Neural crest cell (in vitro differentiated cells): ENCODE results near the gene ADIPOR2. TPM values are rescaled to one million over a fixed set of nuclear protein-coding genes. Genes with fewer than 3 reads are reported as not detected.
A peak's percentile ranks its signal among the peaks of the same experiment; 100 is the strongest.

Experiments
- DNase-seq: peaks from one replicate; pipeline ENCODE4 v3.0.0; 2021; ENCODE audit warnings: low read depth, mixed read lengths, low spot score
- H3K27ac Mint-ChIP-seq: one replicate; pipeline ENCODE4 v1.8.0; 2021; ENCODE audit warnings: mild to moderate bottlenecking, mixed read lengths; ENCODE audit not compliant: unreplicated experiment
- H3K27me3 Mint-ChIP-seq: 2 replicates; pipeline ENCODE4 v1.8.0; 2021; ENCODE audit warnings: low read depth, mild to moderate bottlenecking, mixed read lengths
- H3K36me3 Mint-ChIP-seq: 2 replicates; pipeline ENCODE4 v1.8.0; 2021; ENCODE audit warnings: low read depth, mild to moderate bottlenecking, mixed read lengths
- H3K4me1 Mint-ChIP-seq: 2 replicates; pipeline ENCODE4 v1.8.0; 2021; ENCODE audit warnings: mixed read lengths
- H3K4me3 Mint-ChIP-seq: one replicate; pipeline ENCODE4 v1.8.0; 2021; ENCODE audit warnings: mild to moderate bottlenecking, mixed read lengths
- H3K9me3 Mint-ChIP-seq: 2 replicates; pipeline ENCODE4 v1.8.0; 2021; ENCODE audit warnings: mixed read lengths
- CTCF ChIP-seq: fragments of 200-600 bp; sonication (generic); conservative IDR thresholded peaks from 2 replicates; pipeline ENCODE4 v1.5.0; 2021; ENCODE audit warnings: antibody characterized with exemption, mild to moderate bottlenecking
- total RNA-seq: library from RNA; stranded (reverse); gene quantifications from 2 replicates; pipeline ENCODE4 v1.2.1, GENCODE V29; 2021

Gene ADIPOR2
- total RNA-seq, 1 donor from 2014 or later = 59.4 TPM

- H3K27ac Mint-ChIP-seq = no peak overlapping the region
- peaks cover 27% of the 10 kb centered on the region for H3K4me1 Mint-ChIP-seq
- no peak for TF ChIP-seq CTCF
- H3K9me3 Mint-ChIP-seq = no peaks in the 10 kb centered on the region
- no peak for DNase-seq
- no peaks in the 10 kb centered on the region for H3K36me3 Mint-ChIP-seq
- peaks cover 21% of the 10 kb centered on the region for H3K27me3 Mint-ChIP-seq
- H3K4me3 Mint-ChIP-seq = no peak overlapping the region
These were observed 24.1 kb upstream of the ADIPOR2 start for GRCh38 chr12:1666685-1667162.

- Mint-ChIP-seq H3K36me3 (no peaks in the 10 kb centered on the region), H3K27ac (peak overlapping the region; percentile 67)
These were observed 21.9 kb upstream of the ADIPOR2 start for GRCh38 chr12:1668833-1669543.

GRCh38 chr12:1670358-1671268 is 20.3 kb upstream of the ADIPOR2 start:
- no peak for DNase-seq
- H3K27me3 Mint-ChIP-seq = peaks cover 5% of the 10 kb centered on the region

More at GRCh38 chr12:1668833-1669543, 21.9 kb upstream of the ADIPOR2 start:
- DNase-seq = no peak
- TF ChIP-seq CTCF = no peak
- peaks cover 9% of the 10 kb centered on the region for H3K27me3 Mint-ChIP-seq
- peaks cover 22% of the 10 kb centered on the region for H3K4me1 Mint-ChIP-seq
- no peaks in the 10 kb centered on the region for H3K9me3 Mint-ChIP-seq
- peak overlapping the region; percentile 15 for H3K4me3 Mint-ChIP-seq

GRCh38 chr12:1676043-1676442 is 14.8 kb upstream of the ADIPOR2 start:
- H3K36me3 Mint-ChIP-seq = no peaks in the 10 kb centered on the region
- no peak overlapping the region for H3K4me3 Mint-ChIP-seq
- H3K4me1 Mint-ChIP-seq = no peaks in the 10 kb centered on the region

More at GRCh38 chr12:1670358-1671268, 20.3 kb upstream of the ADIPOR2 start:
- Mint-ChIP-seq H3K27ac (no peak overlapping the region), H3K36me3 (no peaks in the 10 kb centered on the region), H3K9me3 (no peaks in the 10 kb centered on the region), H3K4me3 (no peak overlapping the region), H3K4me1 (peaks cover 22% of the 10 kb centered on the region)
- no peak for TF ChIP-seq CTCF

More at GRCh38 chr12:1676043-1676442, 14.8 kb upstream of the ADIPOR2 start:
- no peak overlapping the region for H3K27ac Mint-ChIP-seq
- TF ChIP-seq CTCF = no peak
- no peak for DNase-seq
- no peaks in the 10 kb centered on the region for H3K27me3 Mint-ChIP-seq
- H3K9me3 Mint-ChIP-seq = no peaks in the 10 kb centered on the region
